Epithelial cell of prostate (primary cell): ENCODE results near the gene RGS10.

Experiments used
- DNase-seq: peaks from one replicate; pipeline ENCODE4 v3.0.0-alpha.2; 2011; ENCODE audit warnings: low read depth, low spot score
- H3K27ac ChIP-seq: fragments of 450-650 bp; 2 replicates; pipeline ENCODE4 v1.5.1; 2017; ENCODE audit warnings: mild to moderate bottlenecking

RGS10 gene

DNA sequence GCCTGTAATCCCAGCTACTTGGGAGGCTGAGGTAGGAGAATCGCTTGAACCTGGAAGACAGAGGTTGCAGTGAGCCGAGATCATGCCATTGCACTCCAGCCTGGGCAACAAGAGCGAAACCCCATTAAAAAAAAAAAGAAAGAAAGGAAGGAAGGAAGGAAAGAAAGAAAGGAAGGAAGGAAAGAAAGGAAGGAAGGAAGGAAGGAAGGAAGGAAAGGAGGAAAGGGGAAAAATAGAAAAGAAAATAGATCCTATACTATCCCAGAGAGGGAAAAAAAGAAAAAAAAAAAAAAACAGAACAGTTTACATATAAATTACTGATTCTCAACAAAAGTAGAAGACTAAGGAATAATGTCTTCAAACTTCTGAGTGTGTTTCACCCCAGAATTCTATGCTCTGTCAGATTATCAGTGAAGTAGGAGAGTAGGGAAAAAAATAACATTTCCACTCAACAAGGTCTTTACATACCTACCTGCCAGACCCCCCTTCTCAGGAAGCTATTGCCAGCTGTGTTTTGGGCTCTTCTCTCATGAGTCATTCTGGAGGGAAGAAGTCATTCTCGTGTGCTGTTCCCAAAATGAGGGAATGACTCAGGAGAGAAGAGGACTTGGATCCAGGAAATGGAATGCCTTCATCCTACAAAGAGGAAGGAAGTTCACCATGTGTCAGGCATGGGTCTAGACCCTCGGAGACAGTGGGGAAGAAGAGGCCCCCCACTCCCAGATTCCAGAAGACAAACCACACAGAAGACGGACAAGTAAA is 20.9 kb downstream of the RGS10 start:
- H3K27ac ChIP-seq = peak overlapping the region; percentile 24
- DNase-seq = no peak

DNA sequence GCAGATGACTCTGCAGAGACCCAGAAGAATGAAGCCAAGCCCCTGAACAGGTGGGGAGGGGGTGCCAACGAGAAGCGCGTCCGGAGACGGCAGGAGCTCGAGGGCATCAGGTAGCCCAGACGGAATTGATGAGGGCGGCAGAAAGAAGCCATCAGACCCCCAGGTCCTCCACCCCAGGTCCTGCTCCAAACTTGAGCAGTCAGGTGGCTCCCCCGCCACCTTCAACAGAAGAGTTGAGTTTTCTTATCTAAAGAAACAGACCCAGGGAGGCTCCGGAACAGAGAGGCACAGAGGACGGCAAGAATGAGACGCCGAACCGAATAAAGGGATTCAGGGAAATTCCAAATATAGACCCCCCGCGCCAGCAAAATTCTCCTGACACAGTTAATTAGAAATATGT is 22.2 kb downstream of the RGS10 start:
- H3K27ac ChIP-seq = no peak overlapping the region
- no peak for DNase-seq

DNA sequence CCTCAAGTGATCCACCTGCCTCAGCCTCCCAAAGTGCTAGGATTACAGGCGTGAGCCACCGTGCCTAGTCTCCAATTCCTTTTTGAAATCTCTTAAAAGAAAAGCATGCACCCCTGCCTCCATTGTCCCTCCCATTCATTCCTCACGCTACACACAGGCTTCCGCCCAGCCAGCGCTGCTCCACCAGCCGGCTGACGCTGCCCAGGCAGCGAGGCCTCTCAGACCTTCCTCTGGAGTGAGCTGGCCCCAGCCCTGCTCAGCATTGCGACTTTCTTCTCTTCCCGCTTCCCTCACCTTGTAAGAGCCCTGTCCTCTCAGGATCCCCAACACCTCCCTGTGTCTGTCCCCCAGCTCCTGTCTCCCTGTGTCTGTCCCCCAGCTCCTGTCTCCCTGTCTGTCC is 23.6 kb downstream of the RGS10 start:
- DNase-seq = no peak
- no peak overlapping the region for H3K27ac ChIP-seq

DNA sequence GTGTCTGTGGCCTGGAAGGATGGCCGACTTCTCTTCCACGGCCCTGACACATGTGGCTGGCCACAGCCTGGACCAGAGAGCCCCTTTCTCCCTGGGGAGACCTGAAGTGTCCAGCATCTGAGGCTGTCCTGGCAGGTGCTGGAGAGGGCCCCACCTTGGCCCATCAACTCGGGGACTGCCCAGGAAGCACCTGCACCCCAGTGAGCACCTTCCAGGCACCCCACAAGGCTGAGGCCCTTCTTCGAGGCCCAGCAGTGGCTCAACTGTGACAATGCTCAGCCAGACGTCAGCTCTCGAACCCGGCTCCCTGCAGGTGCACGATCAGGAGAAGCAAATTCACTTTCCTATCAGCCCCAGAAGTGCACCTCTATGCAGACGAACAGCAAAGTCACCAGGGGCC is 24.3 kb downstream of the RGS10 start:
- no peak for DNase-seq
- no peak overlapping the region for H3K27ac ChIP-seq

DNA sequence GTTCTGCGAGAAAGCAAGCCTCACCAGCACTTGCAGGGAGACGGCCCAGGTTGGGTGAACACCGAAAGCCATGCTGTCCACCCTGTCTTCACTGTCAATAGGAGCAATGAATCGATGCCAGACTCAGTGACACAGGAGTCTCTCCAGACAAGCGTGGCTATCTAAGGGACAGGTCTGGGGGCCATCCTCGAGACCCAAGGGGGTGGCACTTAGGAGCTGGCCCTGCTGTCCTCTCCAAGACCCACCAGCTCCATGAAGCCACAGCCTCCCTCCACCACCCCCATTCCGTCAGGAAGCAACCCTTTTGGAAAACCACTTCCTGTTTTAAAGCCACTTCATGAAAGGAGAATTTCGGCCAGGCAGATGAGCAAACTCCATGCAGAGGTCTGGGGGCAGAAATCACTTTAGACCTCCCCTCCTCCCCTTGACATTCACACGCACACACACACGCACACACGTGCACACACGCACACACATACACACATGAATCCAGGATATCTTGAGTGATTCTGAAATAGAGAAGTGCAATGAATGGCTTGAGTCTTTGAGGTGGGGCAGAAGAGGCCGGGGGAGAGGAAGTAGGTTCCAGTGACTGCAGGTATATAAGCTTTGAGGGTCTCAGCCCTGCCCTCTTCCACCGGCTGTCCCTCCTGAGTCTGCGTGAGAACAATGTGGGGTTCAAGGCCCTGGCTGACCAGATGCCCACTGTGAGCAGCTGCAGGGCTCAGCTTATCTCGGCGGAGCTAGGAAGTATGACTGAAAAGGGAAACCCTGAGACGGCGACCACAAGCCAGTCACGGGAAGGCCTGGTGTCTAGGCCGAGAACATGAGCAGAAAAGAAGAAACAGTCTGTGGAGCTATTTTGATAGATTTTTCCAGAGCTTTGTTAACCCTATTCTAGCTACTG is 25.0 kb downstream of the RGS10 start:
- no peak overlapping the region for H3K27ac ChIP-seq
- no peak for DNase-seq

DNA sequence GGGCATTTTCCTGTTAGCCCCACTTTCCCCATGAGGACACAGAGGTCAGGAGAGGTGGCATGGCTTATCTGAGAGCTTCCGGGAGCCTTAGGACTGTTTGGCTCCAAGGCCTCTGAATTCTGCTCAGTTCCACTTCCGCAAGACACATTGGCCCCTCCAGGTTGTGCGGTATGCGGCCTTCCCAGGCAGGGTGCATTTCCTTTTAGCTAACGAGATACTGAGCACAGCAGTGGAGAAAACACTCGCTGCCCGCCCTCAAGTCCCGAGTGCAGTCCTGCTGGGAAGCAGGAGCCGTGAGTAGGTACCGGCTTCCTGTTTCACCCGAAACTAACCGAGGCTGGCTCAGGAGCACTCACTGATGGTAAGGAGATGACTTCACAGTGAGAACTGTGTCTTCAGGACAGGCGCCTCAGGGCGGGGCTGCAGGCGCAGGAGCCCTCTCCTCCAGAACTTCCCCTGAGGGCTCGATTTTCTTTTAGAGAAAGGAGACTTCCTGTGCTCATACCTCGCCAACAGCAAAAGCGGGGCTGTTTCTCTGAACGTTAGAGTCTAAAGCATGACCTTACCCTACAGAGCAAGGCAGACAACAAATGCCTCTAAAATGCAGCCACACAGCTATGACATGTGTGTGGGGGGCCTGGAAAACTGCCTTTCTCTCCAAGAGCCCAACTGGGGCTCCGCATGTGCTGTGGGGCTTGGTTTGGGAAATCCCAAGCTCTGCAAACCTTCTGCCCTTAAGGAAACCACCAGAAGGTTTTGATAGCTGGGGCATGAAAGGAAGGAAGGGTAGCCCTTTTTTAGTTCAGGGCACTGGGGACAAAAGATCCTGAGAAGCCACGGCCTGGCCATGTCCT is 25.9 kb downstream of the RGS10 start:
- DNase-seq = no peak
- H3K27ac ChIP-seq = no peak overlapping the region

DNA sequence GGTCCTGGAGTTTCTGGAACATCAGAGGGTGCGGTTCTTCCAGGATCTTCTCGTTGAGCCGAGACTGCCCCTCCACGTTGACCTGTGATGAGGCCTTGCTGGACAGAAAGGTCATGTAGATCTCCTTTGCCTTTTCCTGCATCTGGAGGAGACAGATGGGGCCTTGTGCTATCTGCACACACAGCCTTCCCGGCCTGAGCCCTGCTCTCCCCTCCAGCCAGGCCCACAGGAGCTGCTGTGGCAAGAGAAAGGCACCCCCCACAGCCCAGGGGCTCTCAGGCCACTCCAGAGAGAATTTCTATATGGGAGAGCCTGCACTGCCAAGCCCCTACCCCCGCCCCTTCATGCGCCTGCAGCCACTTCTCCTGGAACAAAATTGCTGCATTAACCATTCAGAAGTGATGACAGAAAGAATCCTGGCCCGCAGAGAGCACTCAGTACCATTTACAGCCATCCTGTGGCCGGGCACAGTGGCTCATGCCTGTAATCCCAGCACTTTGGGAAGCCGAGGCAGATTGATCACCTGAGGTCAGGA is 26.9 kb downstream of the RGS10 start:
- H3K27ac ChIP-seq = no peak overlapping the region
- no peak for DNase-seq

DNA sequence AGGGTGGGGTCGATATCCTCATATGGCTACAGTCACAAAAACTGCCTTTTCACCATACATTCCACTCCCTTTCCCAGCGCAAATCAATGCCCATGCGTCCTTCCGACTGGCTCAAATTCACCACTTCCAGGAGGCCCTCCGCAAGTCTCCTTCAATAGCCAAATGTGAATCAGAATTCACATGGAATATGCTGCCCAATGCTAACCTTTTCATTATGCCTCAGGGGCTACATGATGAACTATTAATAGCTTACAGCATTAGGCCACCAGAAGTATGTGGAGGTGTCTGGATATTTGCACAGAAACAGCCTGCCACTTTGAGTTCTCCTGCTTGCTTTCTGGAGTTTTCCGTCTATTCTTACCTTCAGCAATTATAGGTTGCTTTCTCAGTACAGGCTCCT is 27.7 kb downstream of the RGS10 start:
- no peak for DNase-seq
- no peak overlapping the region for H3K27ac ChIP-seq

DNA sequence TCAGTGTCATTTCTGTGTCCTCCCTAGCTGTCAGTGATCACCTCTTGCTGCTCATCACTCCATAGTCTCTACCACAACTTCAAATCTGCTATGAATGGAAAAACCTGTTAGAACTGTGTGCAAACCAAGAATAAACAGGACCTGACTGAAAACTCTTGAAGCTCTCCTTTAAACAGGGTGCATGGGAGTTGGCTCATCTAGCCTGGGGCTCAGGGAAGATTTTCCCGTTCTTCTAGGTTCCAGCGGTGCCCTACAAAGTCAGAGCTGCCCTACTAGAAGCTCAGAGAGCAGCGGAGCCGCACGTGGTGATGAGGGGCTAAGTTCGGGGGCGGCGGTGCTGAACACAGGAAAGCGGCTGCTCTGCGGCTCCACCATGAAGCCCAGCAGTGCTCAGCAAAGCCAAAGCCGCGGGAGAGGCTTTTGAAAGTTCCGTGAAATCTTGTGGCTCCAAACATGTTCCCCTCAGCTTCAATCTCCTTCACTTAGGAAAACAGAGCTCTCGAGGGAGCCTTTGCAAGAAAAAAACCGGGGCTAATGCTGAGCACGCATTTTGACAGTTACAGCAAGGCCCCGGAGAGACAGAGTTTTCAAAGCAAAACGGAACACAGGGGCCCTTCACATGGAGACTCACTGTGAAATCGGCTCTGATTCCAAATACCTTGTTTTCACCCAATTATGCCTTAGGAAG is 30.5 kb downstream of the RGS10 start:
- H3K27ac ChIP-seq = no peak overlapping the region
- DNase-seq = no peak

DNA sequence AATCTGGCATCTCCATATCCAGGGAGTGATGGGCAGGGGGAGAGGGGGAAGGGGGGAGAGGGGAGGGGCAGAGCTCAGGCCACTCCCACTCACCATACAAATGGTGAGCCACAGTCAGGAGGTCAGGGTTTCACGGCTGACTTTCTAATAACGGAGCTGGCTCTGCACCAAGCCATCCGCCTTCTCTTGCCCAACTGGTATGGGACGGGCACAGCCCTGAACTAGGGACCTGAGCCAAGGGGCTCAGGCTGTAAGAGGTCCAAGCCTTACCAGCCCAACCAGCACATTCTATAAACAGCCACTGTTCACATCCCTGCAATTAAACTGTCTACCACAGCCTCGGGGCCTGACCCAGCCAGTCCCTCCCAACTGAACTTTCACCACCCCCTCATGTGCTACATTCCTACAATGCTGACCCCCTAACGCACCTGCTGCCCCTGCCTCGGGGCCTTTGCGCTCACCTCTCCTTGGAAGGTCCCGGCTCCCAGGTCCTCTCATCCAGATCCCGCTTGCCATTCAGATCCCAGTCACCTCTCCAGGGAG is 32.5 kb downstream of the RGS10 start:
- no peak overlapping the region for H3K27ac ChIP-seq
- no peak for DNase-seq

DNA sequence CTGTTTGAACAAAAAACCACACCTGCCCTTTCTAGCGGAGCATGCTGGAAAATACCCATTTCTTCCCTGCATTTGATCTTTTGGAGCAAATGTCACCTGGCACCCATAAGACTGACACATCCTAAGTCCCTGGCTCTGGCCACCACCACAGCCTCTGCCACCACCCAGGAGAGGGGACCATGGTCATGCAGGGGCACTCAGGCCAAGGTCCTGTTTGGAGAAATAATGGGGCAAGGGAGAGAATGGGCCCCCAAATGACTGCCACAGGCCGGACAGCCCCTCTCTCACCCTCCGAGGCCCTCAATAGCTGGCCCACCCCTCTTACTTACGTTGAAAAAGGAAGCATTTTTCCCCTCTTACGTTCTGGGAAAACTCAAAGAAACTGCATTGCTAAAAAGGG is 35.4 kb downstream of the RGS10 start:
- no peak for DNase-seq
- H3K27ac ChIP-seq = no peak overlapping the region

DNA sequence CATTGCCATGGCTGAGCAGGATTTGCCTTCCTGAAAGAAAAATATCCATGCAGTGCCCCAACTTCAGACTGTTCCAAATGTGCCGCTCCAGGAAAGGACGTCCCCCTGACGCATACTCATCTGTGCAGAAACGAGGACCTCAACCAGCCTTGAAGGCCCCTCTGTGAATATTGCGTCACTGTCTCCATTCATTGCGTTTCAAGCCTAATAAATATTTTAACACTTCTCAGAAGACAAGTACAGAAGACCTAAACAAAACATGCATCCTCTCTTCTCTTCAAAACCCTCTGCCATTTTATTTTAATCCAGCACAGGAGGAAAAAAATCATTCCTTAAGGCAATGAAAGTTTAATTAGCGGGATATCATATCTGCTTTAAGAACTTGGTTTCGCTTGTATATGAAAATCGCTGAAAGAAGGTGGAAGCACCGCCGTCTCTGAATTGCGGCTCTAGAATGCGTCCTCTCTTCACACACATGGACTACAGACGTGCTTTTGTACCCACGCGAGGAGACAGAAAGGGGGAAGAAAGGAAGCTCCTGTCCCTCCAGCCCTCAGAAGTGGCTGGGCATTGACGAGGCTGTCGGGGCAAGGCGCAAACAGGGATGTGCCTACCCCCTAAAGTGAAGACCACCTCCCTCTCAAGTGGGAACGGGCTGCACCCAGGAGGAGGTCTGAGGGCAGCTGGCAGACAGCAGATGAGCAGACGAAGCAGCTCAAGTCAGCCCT is 36.8 kb downstream of the RGS10 start:
- H3K27ac ChIP-seq = no peak overlapping the region
- DNase-seq = no peak

DNA sequence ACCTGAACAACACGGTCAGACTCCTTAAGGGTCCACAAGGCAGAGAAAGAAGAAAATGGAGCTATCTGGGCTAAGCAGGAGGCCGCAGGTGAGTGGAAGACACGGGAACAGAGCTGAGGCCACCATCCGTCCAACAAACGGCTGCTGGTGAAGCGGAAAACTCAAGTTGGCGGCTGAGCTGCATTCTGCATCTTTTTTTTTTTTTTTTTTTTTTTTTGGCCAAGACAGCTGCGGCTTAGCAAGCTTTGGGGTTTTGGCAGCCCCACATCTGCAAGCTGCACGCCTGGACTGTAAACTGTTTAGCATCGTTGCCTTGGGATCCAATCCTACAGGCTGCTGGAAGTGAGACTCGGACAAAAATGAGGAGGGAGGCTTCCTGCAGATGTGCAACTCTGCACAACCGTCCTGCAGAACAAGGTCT is 37.4 kb downstream of the RGS10 start:
- no peak overlapping the region for H3K27ac ChIP-seq
- DNase-seq = no peak

DNA sequence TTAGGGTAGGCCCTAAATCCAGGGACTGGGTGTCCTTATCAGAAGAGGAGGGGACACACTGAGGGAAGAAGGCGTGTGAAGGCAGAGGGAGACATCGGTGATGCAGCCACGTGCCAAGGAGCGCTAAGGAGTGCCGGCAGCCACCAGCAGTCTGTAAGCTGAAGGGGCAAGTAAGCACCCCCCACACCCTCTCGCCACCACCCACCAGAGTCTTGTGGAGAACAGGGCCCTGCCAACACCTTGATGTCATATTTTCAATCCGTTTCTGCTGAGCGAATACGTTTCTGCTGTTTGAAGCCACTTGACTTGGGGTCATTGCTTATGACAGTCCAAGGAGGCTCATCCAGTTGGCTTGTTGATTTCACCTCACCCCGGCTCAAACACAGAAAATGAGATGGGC is 37.9 kb downstream of the RGS10 start:
- no peak for DNase-seq
- no peak overlapping the region for H3K27ac ChIP-seq

DNA sequence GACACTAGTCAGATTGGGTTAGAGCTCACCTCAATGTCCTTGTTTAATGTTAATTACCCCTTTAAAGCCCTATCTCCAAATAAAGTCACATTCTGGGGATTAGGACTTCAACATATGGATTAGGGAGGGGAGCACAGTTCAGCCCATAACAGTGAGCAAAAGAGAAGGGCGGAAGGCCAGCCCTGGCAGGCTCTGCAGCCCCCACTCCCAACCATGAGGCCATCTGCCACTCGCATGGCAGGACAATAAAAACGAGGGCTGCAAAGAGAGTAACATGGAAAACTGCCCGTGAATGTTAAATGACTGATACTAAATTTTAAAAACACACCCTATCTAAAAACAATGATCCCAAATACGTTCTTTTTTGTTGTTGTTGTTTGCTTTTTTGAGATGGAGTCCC is 38.7 kb downstream of the RGS10 start:
- no peak for DNase-seq
- H3K27ac ChIP-seq = no peak overlapping the region

DNA sequence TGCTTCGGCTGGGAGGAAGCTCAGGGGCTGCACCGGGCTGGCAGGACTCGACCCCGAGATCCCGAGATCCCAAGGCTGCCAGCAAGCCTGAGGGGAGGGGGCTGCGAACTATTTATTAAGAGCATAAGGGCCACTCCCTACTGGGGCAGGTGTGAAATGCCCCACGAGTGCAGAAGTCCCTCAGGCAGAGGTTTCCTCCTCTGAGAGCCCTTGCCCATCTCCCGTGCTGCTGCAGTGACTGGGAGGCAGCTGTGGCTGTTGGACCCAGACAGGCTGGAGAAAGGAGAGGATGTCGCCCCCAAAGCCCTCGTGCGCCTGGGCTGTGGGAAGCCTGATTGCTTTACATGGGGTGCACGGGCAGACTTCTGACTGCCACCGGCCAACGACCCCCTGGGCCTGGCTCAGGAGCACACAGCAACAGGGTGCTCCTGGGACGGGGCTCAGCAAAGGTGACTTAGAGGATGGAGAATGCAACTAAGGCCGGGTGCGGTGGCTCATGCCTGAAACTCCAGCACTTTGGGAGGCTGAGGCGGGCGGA is 39.8 kb downstream of the RGS10 start:
- no peak for DNase-seq
- no peak overlapping the region for H3K27ac ChIP-seq

DNA sequence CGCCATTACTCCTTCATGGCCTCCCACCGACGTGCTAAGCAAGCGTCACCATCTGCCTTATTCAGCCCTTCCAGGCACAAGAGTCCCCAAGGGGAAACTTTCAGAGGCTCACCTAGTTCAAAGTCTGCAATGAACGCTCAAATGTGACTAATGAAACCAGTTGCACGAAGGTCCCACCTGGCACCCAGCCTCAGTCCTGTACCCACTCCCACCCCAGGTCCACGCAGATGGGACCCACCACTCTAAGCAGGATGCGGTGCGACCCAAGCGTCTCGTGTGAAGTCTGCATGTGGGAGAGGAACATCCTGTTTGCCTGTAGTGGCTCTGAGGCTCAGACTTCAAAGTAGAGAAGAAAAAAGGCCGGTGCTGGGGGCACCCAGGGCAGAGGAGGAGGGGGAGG is 40.3 kb downstream of the RGS10 start:
- no peak for DNase-seq
- H3K27ac ChIP-seq = no peak overlapping the region

DNA sequence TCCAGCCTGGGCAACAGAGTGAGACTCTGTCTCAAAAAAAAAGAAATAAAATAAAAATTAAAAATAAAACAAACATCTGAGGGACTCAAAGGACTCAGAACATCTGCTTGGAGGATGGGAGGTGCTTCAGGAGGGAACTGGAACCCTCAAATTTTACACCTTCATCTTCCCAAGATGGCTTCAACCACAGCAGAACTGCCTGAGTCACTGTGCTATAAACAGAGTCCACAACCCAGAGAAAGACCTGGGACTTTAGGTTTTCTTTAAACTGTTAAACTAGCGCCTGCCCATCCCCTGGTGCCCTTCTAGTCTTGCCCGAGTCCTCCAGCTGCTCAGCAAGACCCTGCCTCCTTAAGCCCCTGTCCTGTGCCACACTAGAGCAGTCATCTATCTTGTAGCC is 40.8 kb downstream of the RGS10 start:
- no peak for DNase-seq
- no peak overlapping the region for H3K27ac ChIP-seq

DNA sequence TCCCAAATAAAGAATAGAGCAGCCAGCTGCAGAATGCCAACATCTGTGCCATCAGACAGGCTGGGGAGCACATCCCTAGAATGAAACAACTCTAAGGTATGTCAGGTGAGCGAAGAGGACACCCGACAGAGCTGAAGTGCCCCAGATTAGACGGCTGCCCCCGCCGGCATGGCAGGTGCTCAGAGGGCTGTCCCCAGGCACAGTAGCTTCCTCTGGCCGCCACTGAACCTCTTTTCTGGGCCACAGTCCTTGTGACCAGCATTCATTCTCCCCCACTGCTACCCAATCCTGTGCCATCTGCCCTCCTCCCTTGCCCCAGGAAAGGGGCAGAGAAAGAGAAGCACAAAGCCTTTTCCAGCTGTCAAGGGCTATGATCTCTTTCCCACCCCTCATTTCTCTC is 41.7 kb downstream of the RGS10 start:
- DNase-seq = no peak
- H3K27ac ChIP-seq = no peak overlapping the region
